ENCODE results near the gene TSTD1. TPM values are rescaled to one million over a fixed set of nuclear protein-coding genes. Genes with fewer than 3 reads are reported as not detected.

TSTD1 gene
- total RNA-seq, 1 donor = 18.6 TPM

DNA sequence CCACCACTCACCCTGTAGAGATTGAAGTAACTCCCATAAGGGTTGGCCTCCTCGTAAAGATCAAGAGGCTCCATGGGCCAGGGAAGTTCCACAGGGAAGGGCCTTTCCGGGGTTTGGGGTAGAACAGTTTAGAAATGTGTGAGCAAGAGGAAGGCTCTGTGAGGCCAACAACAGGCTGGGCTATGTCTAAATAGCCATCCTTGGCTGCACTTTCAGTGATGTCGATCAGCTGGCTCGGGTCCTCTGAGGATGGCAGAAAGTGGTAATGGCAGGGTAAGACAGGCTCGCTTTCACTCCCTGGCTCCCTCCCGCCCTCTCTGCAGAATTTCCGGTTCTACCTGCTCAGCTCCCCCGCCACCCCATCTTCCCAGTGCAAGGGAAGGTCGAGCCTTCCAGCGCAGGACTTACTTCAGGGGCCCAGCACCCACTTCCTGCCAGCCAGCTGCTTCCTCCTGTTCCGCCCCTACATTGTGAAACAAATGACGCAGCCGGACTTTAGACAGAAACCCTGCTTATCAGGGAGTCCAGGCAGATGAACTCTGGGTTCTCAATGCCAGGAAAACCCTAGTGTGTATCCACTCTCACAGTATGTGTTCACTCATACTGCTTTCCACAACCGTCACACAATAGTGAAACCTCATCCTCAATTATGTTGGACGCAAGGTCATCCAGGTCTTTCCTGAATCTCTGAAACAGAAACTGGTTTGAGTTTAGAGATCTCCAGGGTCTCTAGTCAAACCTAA lies 25.1 kb downstream of the TSTD1 start:
- DNase-seq (ENCODE audit: low read depth) = peak; percentile 99
- TF ChIP-seq, protein P1, sequence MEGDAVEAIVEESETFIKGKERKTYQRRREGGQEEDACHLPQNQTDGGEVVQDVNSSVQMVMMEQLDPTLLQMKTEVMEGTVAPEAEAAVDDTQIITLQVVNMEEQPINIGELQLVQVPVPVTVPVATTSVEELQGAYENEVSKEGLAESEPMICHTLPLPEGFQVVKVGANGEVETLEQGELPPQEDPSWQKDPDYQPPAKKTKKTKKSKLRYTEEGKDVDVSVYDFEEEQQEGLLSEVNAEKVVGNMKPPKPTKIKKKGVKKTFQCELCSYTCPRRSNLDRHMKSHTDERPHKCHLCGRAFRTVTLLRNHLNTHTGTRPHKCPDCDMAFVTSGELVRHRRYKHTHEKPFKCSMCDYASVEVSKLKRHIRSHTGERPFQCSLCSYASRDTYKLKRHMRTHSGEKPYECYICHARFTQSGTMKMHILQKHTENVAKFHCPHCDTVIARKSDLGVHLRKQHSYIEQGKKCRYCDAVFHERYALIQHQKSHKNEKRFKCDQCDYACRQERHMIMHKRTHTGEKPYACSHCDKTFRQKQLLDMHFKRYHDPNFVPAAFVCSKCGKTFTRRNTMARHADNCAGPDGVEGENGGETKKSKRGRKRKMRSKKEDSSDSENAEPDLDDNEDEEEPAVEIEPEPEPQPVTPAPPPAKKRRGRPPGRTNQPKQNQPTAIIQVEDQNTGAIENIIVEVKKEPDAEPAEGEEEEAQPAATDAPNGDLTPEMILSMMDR (IDR thresholded peaks at IDR 0.05; ENCODE audit: insufficient read depth, low read depth, low read length) = no peak
- H3K4me3 ChIP-seq (ENCODE audit: low read depth, low read length) = no peak overlapping the region

DNA sequence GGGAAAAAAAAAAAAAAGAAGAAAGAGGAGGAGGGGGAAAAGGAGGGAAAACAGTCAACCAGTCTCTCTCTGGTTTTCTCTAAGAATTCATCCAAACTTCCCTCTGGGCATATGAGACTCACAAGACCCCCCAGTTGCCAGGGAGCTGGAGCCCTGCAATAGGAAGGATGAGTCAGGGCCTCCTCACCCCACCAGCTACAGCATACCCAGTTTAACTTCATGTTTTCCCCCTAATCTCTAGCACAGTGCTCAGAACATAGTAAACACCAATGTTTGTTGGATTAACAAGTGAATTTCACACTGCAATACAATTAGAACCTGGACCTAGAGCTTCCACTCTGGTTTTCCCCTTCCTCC lies 25.7 kb downstream of the TSTD1 start:
- TF ChIP-seq, protein P1 (IDR thresholded peaks at IDR 0.05; ENCODE audit: insufficient read depth, low read depth, low read length) = no peak
- peak; percentile 52 for DNase-seq (ENCODE audit: low read depth)
- H3K4me3 ChIP-seq (ENCODE audit: low read depth, low read length) = no peak overlapping the region

DNA sequence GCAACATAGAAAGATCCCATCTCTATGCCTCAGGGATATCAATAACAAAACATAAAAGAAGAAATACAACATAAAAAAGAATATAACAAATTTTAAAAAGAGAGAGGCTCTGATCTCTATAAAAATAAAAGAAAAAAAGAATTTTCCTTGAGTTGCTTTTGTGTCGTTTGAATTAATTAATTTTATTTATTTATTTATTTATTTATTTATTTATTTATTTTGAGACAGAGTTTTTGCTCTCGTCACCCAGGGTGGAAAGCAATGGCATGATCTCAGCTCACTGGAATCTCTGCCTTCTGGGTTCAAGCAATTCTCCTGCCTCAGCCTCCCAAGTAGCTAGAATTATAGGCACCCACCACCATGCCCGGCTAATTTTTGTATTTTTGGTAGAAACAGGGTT lies 26.3 kb downstream of the TSTD1 start:
- DNase-seq (ENCODE audit: low read depth) = no peak
- TF ChIP-seq, protein P1 (IDR thresholded peaks at IDR 0.05; ENCODE audit: insufficient read depth, low read depth, low read length) = no peak
- no peak overlapping the region for H3K4me3 ChIP-seq (ENCODE audit: low read depth, low read length)

DNA sequence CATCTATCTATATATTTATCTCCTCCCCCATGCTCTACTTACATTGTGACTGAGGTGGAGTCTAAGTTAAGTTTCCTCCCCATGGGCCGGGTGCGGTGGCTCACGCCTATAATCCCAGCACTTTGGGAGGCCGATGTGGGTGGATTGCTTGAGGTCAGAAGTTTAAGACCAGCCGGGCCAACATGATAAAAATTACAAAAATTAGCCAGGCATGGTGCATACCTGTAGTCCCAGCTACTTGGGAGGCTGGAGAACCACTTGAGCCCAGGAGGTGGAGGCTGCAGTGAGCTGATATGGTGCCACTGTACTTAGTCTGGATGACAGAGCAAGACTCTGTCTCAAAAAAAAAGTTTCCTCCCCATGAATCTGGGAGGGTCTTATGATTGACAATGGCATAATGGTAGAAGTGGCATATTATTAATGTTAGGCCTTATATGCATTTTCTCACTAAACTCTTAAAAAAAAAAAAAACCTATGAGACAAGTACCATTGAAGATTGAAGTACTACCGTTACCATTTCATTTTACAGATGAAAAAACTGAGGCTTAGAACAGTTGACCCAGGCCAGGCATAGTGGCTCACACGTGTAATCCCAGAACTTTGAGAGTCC lies 29.1 kb downstream of the TSTD1 start:
- TF ChIP-seq, protein P1 (IDR thresholded peaks at IDR 0.05; ENCODE audit: insufficient read depth, low read depth, low read length) = no peak
- no peak overlapping the region for H3K4me3 ChIP-seq (ENCODE audit: low read depth, low read length)
- no peak for DNase-seq (ENCODE audit: low read depth)

DNA sequence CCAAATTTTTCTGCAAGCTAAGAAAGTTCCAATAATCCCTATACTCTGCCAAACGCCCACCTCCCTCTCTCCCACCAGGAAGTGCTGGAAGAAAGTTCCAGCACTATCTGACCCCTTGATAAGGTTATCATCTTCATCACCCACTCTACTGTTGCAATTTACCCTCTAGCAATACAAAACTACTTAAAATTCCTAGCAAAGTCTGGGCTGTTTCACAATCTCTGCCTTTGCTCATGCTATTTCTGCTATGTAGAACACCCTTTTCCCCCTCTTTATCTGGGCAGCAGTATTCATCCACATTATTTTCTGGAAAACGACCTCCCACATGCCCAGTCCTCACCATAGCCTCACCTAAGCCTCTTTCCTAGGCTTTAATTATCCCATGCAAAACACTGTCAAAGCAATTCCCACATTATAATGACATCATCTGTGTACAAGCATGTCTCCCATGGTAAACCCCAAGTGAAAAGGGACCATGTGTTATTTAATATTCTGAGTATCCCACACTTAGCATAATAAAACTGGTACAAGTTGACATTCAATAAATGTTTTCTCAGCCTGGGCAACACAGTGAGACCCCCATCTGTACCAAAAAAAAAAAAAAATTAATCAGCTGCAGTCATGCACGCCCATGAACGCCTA lies 29.8 kb downstream of the TSTD1 start:
- peak; percentile 82 for DNase-seq (ENCODE audit: low read depth)
- no peak overlapping the region for H3K4me3 ChIP-seq (ENCODE audit: low read depth, low read length)
- TF ChIP-seq, protein P1 (IDR thresholded peaks at IDR 0.05; ENCODE audit: insufficient read depth, low read depth, low read length) = no peak

DNA sequence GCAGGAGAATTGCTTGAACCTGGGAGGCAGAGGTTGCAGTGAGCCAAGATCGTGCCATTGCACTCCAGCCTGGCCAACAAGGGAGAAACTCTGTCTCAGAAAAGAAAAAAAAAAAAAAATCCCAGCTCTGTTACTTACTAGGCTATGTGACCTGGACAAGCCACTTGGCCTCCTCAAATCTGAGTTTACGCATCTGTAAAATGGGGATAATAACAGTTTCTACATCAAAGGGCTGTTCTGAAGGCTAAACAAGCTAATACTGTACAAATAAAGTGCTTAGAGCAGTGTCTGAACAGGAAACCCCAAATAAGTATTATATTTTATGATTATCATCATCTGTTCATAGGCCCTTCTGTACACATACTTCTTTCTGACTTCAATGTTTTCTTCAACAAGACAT lies 31.4 kb downstream of the TSTD1 start:
- no peak for DNase-seq (ENCODE audit: low read depth)
- H3K4me3 ChIP-seq (ENCODE audit: low read depth, low read length) = no peak overlapping the region
- TF ChIP-seq, protein P1 (IDR thresholded peaks at IDR 0.05; ENCODE audit: insufficient read depth, low read depth, low read length) = no peak

Data from fibroblast of villous mesenchyme (primary cell).